Neural progenitor cell (in vitro differentiated cells): Measurements from ENCODE around the gene TNC. TPM values are rescaled to one million over a fixed set of nuclear protein-coding genes. Genes with fewer than 3 reads are reported as not detected.
A peak's percentile ranks its signal among the peaks of the same experiment; 100 is the strongest.

ENCODE experiments used
- DNase-seq: peaks from one replicate; pipeline ENCODE4 v3.0.0-alpha.2; 2016; ENCODE audit warnings: low spot score
- H2AFZ ChIP-seq: fragments of 200-600 bp; sonication (generic); replicated peaks from 2 replicates; pipeline ENCODE4 v1.6.1; 2016; ENCODE audit warnings: antibody characterized with exemption
- H3F3A ChIP-seq: fragments of 200-600 bp; sonication (generic); 2 replicates; pipeline ENCODE4 v1.6.1; 2016; ENCODE audit warnings: antibody characterized with exemption, low read depth
- H3K27ac ChIP-seq: fragments of 200-600 bp; sonication (generic); 2 replicates; pipeline ENCODE4 v1.5.1; 2016; ENCODE audit warnings: mild to moderate bottlenecking
- H3K27me3 ChIP-seq: fragments of 200-600 bp; sonication (generic); 2 replicates; pipeline ENCODE4 v1.6.1; 2016; ENCODE audit warnings: mild to moderate bottlenecking, moderate library complexity
- H3K36me3 ChIP-seq: fragments of 200-600 bp; sonication (generic); 2 replicates; pipeline ENCODE4 v1.5.1; 2016
- H3K4me1 ChIP-seq: fragments of 200-600 bp; sonication (generic); 2 replicates; pipeline ENCODE4 v1.6.1; 2016; ENCODE audit warnings: mixed run types
- H3K4me2 ChIP-seq: fragments of 200-600 bp; sonication (generic); 2 replicates; pipeline ENCODE4 v1.6.1; 2016
- H3K4me3 ChIP-seq: fragments of 200-600 bp; sonication (generic); 2 replicates; pipeline ENCODE4 v1.5.1; 2016
- H3K79me2 ChIP-seq: fragments of 200-600 bp; sonication (generic); 2 replicates; pipeline ENCODE4 v1.6.1; 2016; ENCODE audit warnings: low read depth
- H3K9ac ChIP-seq: fragments of 200-600 bp; sonication (generic); 2 replicates; pipeline ENCODE4 v1.6.1; 2016
- H3K9me3 ChIP-seq: fragments of 200-600 bp; sonication (generic); 2 replicates; pipeline ENCODE4 v1.5.1; 2016; ENCODE audit warnings: low read depth
- H4K20me1 ChIP-seq: fragments of 200-600 bp; sonication (generic); 2 replicates; pipeline ENCODE4 v1.6.1; 2016; ENCODE audit warnings: low read depth
- H3K27ac Mint-ChIP-seq: 3 replicates; pipeline ENCODE4 v1.8.0; 2021; ENCODE audit warnings: mixed read lengths
- H3K27me3 Mint-ChIP-seq: 2 replicates; pipeline ENCODE4 v1.8.0; 2022; ENCODE audit warnings: low read depth, mild to moderate bottlenecking, inconsistent platforms, moderate library complexity, mixed read lengths; ENCODE audit not compliant: insufficient read depth
- H3K36me3 Mint-ChIP-seq: 3 replicates; pipeline ENCODE4 v1.8.0; 2021; ENCODE audit warnings: mixed read lengths
- H3K4me1 Mint-ChIP-seq: 3 replicates; pipeline ENCODE4 v1.8.0; 2021; ENCODE audit warnings: mixed read lengths
- H3K4me3 Mint-ChIP-seq: 3 replicates; pipeline ENCODE4 v1.8.0; 2021; ENCODE audit warnings: mild to moderate bottlenecking, moderate library complexity, mixed read lengths
- H3K9me3 Mint-ChIP-seq: 3 replicates; pipeline ENCODE4 v1.8.0; 2020; ENCODE audit warnings: mixed read lengths
- CTCF ChIP-seq: fragments of 200-600 bp; sonication (generic); IDR thresholded peaks from 2 replicates; pipeline ENCODE4 v1.5.1; 2017; ENCODE audit warnings: antibody characterized with exemption, mild to moderate bottlenecking
- EZH2 ChIP-seq: fragments of 200-600 bp; sonication (generic); IDR thresholded peaks from 2 replicates; pipeline ENCODE4 v1.6.1; 2017; ENCODE audit warnings: antibody characterized with exemption, mild to moderate bottlenecking, moderate library complexity
- EZH2phosphoT487 ChIP-seq: fragments of 200-600 bp; sonication (generic); IDR thresholded peaks from 2 replicates; pipeline ENCODE4 v1.6.1; 2017; ENCODE audit warnings: antibody characterized with exemption
- total RNA-seq: library from RNA; depleted of rRNA; stranded (reverse); fragments of >200 nt; gene quantifications from 2 replicates; pipeline ENCODE4 v1.2.3, GENCODE V29; 2015; ENCODE audit warnings: low replicate concordance

Gene TNC
- total RNA-seq, 1 donor from 2014 or later = 54.9 TPM

- H3K27me3 ChIP-seq = no peaks in the 10 kb centered on the region
- Mint-ChIP-seq H3K27ac (no peak overlapping the region), H3K4me3 (no peak overlapping the region), H3K4me1 (no peaks in the 10 kb centered on the region), H3K9me3 (no peaks in the 10 kb centered on the region), H3K27me3 (peaks cover 4% of the 10 kb centered on the region), H3K36me3 (no peaks in the 10 kb centered on the region)
- H3K4me2 ChIP-seq = no peak overlapping the region
- H3K9me3 ChIP-seq = no peaks in the 10 kb centered on the region
- no peak for DNase-seq
- no peak overlapping the region for H3K4me3 ChIP-seq
- H3K4me1 ChIP-seq = no peaks in the 10 kb centered on the region
- no peaks in the 10 kb centered on the region for H4K20me1 ChIP-seq
- no peaks in the 10 kb centered on the region for H3K79me2 ChIP-seq
- H3K36me3 ChIP-seq = no peaks in the 10 kb centered on the region
- H3K9ac ChIP-seq = no peak overlapping the region
- no peak overlapping the region for H2AFZ ChIP-seq
- no peak overlapping the region for H3K27ac ChIP-seq
- H3F3A ChIP-seq = no peaks in the 10 kb centered on the region
- no peak for TF ChIP-seq CTCF
These were observed 79.8 kb downstream of the TNC start for GRCh38 chr9:115038178-115038577.

- Mint-ChIP-seq H3K9me3 (no peaks in the 10 kb centered on the region), H3K27me3 (peaks cover 3% of the 10 kb centered on the region)
- no peak overlapping the region for H3K4me3 ChIP-seq
These were observed 81.3 kb downstream of the TNC start for GRCh38 chr9:115036691-115037090.

GRCh38 chr9:115035841-115036612, 81.9 kb downstream of the TNC start:
- Histone ChIP-seq H3K27ac (no peak overlapping the region), H3K9me3 (no peaks in the 10 kb centered on the region), H3K4me1 (no peaks in the 10 kb centered on the region), H3K79me2 (no peaks in the 10 kb centered on the region), H3K36me3 (no peaks in the 10 kb centered on the region), H3K9ac (no peak overlapping the region), H3K27me3 (no peaks in the 10 kb centered on the region), H3K4me2 (no peak overlapping the region), H3F3A (no peaks in the 10 kb centered on the region), H2AFZ (no peak overlapping the region), H3K4me3 (no peak overlapping the region), H4K20me1 (no peaks in the 10 kb centered on the region)
- Mint-ChIP-seq H3K4me3 (no peak overlapping the region), H3K9me3 (no peaks in the 10 kb centered on the region), H3K27me3 (peaks cover 3% of the 10 kb centered on the region), H3K36me3 (no peaks in the 10 kb centered on the region), H3K27ac (peak overlapping the region; percentile 3), H3K4me1 (no peaks in the 10 kb centered on the region)
- TF ChIP-seq EZH2 = no peak
- no peak for TF ChIP-seq CTCF
- TF ChIP-seq EZH2phosphoT487 = no peak
- DNase-seq = no peak

More at GRCh38 chr9:115036691-115037090, 81.3 kb downstream of the TNC start:
- no peaks in the 10 kb centered on the region for H3K36me3 Mint-ChIP-seq
- Histone ChIP-seq H3K4me2 (no peak overlapping the region), H3K4me1 (no peaks in the 10 kb centered on the region), H3F3A (no peaks in the 10 kb centered on the region), H3K27me3 (no peaks in the 10 kb centered on the region), H3K36me3 (no peaks in the 10 kb centered on the region), H3K9ac (no peak overlapping the region), H3K9me3 (no peaks in the 10 kb centered on the region), H4K20me1 (no peaks in the 10 kb centered on the region), H3K79me2 (no peaks in the 10 kb centered on the region), H3K27ac (no peak overlapping the region), H2AFZ (no peak overlapping the region)
- DNase-seq = no peak
- no peak overlapping the region for H3K27ac Mint-ChIP-seq
- no peaks in the 10 kb centered on the region for H3K4me1 Mint-ChIP-seq
- no peak for TF ChIP-seq EZH2phosphoT487
- TF ChIP-seq EZH2 = no peak
- TF ChIP-seq CTCF = no peak
- H3K4me3 Mint-ChIP-seq = no peak overlapping the region
